CD4-positive, alpha-beta T cell treated with Interleukin-15 for 4 hours (primary cell): ENCODE results near the gene DNAJC22.
"Not testable (repeated sequence)": the region's sequence is repeated elsewhere in the genome, so short reads cannot be mapped to it uniquely, and the experiment has no call there.

Experiments
- DNase-seq: peaks from one replicate; pipeline ENCODE4 v3.0.0-alpha.2; 2020; ENCODE audit warnings: low spot score

DNAJC22 gene

GRCh38 chr12:49331380-49332222 lies 15.1 kb upstream of the DNAJC22 start:
- no peak for DNase-seq

DNA sequence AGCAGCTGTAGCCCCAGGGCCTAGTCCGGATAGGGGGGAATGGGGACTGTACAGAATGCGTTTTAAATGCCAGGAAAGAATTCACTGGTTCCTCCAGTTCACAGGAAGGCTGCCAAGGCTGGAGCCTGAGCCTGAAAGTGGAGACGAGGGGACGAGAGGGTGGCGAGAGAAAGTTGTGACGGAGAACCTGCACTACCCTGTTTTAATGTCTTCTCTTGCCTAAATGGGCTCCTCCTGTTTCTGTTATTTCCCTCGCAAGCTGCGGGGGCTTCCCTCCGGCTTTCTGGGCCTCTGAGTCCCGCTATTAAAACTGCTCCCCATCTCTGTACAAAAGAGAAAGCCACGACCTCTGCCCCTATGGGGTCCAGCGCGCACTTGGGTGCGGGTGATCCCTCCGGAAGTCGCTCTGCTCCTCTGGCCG lies 14.2 kb upstream of the DNAJC22 start:
- DNase-seq = no peak

DNA sequence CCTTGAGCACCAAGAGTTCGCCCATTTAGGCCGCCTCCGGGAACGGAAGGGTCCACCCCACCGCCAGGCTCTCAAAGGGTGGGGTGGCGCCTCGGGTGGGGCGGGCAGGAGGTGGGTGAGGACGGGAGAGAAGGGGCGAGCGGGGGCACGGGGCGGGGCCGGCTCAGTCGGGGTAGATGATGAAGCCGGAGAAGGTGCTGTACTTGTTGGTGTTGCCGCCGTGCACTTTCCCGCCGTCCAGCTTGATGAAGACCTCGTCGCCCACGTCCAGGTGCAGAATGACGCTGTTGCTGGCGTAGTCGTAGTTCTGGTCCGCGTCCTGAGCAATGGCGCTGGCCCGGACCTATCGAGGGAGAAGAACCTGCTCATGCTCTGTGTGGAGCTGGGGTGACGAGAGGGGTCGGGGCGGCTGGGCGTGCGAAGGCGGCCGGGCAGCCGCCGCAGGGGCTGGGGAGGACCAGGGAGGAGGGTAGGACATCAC lies 13.8 kb upstream of the DNAJC22 start:
- no peak for DNase-seq

GRCh38 chr12:49333778-49334177 lies 12.9 kb upstream of the DNAJC22 start:
- DNase-seq = not testable (repeated sequence)

DNA sequence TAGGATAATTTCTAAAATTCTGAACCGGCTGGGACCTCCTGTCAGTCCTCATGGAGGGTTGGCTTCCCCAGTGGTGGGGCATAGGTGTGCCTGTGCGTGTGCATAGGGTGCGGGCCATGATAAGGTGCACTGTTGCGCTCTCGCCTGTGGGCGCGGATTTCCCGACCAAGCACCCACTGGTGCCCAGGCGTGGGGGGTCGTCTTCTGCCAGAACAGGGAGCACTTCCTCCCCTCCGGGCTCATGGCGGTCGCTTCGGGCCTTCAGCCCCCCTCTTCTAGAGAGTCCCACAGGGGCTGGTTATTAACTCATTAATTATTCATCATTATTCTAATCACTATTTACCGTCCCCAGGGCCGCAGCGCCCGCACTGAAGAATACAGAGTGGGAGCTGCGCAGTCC lies 12.5 kb upstream of the DNAJC22 start:
- DNase-seq = no peak

- DNase-seq = no peak
Observed at GRCh38 chr12:49334681-49335080, 12.0 kb upstream of the DNAJC22 start.

DNA sequence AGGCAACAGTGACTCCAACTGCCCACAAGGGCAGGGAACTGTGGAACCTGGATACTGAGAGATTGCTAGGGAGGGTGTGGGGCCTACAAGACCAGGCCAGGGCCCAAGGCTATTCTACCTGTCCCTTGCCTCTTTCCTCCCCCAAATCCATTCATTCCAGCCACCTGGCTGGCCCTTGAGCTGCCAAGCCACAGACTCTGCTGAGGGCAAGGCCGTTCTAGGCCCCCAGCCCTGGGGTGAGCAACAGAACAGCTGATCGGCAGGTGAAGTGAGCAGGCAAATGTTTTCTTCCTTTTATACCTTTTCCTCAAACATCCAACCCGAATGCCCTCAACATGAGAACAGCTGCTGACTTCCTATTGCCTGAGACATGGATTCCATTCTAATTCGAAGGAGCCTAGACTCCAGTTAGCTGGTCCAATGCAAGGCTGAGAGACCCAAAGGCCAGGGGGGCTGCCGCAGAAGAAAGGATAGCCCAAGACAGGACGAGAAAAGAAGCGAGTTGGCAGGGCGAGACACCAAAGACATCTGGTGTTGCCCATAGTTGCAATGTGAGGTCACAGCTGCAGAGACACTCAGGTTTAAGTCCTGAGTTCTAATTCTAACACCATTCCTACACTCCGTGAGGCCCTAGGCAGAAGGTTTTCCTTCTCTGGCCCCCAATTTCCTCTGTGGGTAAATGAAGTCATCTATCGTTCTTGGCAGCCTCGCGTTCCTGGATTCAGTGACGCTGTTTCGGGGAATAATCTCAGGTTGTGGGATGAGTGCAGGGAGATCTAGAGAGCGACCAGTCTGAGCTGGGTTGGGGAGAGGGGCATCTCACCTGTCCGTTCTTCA lies 11.4 kb upstream of the DNAJC22 start:
- no peak for DNase-seq

DNA sequence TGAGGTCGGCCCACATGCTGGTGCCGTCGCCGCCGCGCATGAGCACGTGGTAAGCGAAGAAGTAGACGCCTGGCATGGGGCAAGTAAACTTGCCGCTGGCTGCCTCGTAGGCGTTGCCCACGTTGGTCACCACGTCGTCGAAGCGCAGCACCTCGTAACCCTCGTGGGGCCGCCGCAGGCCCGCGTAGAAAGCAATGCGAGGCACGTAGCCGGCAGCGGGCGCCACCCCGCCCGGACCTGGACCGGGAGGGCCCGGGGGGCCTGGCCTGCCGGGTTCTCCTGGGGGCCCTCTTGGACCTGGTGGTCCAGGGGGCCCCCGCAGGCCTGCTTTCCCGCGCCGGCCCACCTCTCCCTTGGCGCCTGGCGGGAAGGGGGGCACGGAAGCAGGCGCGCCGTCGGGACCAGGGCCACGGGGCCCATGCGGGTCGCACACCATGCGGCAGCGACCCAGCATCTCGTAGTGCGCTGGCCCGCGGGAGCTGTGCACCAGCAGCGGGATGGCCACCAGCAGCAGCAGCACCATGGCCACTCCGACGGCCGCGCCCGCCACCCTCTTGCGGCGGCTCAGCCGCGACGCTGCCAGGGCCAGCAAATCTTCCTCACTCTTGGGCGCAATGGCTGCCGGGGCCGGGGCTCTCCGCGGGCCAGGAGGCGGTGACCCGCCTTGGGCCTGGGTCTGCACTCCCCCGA lies 10.6 kb upstream of the DNAJC22 start:
- no peak for DNase-seq

GRCh38 chr12:49336645-49337584 lies 9.8 kb upstream of the DNAJC22 start, which contains the start of gene C1QL4:
C1QL4 (minus strand) TSS chr12:49337188; CDS start chr12:49336477, 711 bp downstream.
- peak; percentile 86 for DNase-seq

GRCh38 chr12:49338830-49339463 lies 7.7 kb upstream of the DNAJC22 start:
- DNase-seq = no peak

DNA sequence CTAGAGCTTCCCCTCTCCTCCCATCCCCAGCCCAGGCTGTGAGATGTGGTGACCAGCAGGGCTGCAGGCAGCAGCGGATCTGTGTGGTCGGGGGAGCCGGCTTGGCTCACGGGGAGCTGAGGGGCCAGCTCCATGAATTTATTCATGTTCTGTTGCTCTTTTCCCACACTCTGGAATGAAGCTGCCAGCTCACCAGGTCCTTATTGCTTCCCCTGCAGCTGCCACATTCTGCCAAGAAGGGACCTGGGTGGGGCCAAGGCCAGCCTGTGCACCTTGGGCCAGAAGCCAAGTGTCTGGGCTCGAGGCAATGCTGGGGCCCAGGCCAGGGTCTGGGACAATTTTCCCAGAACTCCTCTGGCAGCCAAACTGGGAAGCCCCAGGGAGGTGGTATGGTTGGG lies 7.2 kb upstream of the DNAJC22 start:
- DNase-seq = no peak

DNA sequence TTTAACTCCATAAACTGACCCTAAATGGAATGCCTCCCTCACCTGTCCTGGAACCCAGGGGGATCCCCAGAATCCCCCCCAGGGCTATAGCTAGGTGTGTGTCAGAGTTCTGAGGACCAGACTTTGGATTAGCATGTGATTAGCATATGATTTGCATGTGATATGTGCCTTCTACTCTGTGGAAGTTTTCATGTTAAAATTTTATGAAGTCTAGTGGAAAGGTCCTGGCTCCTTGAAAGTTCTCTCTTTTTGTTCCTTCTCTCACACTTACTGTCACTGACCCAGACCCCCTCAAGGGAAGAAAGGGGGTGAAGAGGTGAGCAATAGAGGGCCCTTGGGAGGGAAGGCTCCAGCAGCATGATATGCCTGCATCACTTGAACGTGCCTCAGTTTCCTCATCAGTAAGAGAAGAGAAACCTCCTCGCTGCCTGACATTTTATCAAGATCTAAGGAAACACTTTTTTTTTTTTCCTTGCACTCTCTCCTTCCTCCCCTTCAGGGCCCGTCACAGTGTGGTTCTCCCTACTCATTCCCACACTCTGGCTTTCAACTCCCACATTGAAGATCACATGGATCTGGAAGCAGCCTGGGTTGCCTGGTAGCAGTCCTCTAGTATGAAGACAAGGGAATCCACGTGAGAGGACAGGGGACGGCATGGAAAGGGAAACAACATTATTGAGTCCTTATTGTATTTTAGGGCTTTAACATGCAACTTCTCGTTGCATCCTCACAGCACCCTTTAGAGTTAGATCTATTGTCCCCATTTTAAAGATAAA lies 6.4 kb upstream of the DNAJC22 start:
- no peak for DNase-seq

DNA sequence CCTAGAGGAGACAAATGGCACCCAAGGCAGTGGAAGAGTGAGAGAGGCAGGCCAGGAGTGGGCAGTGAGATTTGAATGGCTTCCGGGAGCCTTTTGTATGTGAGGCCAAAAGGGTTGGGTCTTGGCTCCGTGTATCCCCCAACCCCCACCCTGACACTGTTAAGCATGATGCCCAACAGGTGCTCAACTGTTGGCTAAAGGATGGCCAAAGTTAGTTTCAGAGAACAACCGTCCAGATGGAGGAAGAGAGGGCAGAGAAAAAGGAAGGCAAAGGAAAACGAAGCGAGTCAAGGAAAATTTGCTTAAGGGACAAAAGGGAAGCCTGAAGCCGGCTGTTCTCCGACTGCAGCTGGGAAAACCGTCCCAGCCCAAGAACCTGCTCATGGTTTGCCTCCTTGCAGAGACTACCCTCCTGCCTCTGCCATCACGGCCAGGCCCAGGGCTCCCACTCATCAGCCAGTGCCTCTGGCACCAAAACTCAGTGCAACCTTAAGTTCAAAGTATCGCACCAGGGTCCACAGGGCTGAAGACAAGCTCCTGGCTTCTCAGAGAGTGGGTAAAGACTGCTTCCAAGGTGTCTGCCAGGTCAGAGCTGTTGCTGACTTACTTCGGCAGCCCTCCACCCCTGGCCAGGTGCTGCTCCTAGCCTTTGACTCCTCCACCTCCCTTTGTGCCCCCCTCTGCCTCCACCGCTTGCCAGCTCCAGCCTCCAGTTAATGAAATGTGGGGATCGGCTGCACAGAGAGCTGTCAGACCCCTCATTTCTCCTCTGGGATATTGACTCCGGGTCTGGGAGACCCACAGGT lies 5.5 kb upstream of the DNAJC22 start:
- no peak for DNase-seq

DNA sequence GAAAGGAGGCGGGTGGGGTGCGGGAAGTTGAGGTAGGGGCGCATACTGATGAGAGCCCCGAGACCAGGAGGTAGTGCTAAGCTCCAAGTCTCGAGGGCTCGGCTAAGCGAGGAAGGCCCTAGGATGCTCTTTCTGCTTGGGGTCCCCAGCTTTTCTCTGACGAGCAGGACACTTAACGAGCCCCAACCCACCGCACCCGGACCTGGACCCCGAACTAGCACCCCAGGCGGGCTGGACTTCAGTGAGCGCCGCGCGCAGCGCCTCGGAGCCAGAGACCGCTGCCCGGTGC lies 5.0 kb upstream of the DNAJC22 start:
- no peak for DNase-seq

DNA sequence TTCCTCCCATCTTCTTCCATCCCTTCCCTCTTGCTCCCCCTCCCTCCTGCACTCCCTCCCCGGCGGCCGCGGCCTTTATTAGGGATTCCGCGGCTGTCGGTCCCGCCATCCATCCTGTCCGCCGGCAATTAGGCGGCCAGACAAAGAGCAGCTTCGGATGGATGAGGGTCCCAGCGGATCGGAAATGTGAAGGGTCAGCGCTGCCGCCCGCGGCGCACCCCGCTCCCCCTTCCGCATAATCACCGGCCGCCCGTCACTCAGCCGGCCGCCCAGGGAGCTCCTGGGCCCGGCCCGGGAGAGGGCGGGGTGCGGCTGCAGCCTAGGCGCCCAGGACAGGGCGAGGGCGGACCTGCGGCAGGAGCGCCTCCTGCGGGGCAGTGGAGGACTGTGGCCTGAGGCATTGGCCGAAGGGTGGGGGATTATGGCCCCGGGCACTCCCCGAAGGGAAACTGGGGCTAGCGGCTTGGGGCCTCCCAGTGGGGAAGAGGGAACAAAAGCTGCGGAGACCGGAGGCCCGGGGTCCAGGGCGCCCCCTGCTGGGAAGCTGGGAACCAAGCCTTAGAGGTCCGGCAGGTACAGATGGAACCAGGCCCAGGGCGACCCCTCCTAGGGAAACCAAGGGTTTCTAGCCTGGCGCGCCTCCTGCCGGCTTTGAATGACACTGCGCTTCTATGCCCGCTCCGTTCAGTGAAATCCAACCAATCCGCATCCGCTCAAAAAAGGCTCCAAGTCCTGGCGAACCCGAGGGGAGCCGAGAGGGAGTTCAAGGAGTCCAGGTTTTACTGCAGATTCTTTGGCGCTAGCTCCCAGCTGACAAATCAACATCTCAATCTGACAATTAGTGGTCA lies 4.4 kb upstream of the DNAJC22 start:
- peak; percentile 73 for DNase-seq

- DNase-seq = peak; percentile 24
Observed at GRCh38 chr12:49342914-49343731, 3.6 kb upstream of the DNAJC22 start.

- DNase-seq = no peak
Observed at GRCh38 chr12:49344486-49345050, 2.1 kb upstream of the DNAJC22 start.
